NCI-H1436 (cell line): ENCODE measurements around the gene HOXD10.

Source experiments
- DNase-seq: peaks from one replicate; lab custom pipeline; 2025; lab: John Stamatoyannopoulos, UW

The HOXD10 gene

DNA sequence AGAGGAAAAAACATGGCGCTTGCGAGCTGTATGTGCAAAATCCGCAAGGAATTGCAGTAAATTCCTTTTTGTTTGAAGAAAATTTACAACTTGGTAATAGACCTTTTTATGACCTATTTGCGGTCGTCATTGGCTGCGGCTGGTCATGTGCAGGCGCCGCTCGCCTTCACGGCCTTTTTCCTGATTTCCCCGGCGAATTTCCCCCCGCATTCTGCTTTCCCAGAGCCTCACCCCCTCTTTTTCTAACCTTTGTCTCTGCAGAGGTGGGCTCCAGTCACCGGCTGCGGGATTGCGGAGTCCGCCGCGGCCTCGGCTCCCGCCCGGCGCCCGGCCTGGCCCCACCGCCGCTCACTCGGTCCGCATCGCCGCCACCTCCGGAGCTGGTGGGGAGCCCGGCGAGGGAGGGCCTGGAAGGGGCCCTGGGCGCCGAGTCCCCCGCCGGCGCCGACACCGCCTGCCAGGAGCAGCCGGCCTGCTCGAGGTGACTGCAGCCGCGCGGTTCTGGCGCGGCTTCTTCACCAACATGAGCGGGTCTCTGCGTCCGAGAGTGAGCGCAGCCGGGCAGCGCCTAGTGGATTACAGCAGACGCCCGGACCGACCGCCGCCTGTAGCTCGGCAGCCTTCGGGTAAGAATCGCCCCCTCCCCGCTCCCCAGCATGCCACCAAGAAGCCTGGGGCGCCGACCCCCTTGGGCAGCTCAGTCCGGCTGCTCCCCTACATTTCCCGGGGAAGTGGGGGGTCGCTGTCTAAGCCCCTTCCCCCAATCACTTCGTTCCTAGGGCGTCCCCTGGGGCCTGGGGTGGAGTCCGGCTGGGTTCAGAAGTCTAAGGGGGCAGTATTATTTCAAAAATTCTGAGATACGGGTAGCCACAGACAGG, 20.0 kb downstream of the HOXD10 start:
- DNase-seq, result no peak

- DNase-seq, result no peak
These were observed 20.6 kb downstream of the HOXD10 start for GRCh38 chr2:176137252-176137580.

DNA sequence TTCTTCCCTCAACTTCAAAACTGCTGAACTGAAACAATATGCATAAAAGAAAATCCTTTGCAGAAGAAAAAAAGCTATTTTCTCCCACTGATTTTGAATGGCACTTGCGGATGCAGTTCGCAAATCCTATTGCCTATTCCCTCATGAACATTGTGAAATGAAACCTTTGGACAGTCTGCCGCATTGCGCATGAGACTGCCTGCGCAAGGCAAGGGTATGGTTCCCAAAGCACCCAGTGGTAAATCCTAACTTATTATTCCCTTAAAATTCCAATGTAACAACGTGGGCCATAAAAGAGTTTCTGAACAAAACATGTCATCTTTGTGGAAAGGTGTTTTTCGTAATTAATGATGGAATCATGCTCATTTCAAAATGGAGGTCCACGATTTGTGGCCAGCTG, 21.3 kb downstream of the HOXD10 start:
- no peak for DNase-seq

DNA sequence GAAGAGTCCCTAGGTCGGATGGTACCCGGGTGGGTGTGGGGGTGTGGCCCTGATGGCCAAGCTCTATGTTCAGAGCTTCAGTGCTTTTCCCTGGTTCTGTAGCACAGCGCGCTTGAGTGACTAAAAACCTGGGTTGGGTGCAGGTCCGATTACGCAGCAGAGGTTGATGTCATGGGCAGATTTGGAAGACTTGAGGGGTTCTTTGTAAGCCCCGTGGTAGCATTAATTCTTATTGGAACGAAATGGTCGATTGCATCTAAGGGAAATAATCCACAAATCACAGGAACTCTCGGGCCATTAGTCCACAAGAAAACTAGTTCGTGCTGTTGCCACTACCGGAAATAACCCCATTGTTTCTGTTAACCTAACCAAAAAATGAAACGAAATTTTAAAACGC, 21.9 kb downstream of the HOXD10 start:
- DNase-seq, result no peak

GRCh38 chr2:176138923-176139660, 22.5 kb downstream of the HOXD10 start:
- DNase-seq, result no peak

DNA sequence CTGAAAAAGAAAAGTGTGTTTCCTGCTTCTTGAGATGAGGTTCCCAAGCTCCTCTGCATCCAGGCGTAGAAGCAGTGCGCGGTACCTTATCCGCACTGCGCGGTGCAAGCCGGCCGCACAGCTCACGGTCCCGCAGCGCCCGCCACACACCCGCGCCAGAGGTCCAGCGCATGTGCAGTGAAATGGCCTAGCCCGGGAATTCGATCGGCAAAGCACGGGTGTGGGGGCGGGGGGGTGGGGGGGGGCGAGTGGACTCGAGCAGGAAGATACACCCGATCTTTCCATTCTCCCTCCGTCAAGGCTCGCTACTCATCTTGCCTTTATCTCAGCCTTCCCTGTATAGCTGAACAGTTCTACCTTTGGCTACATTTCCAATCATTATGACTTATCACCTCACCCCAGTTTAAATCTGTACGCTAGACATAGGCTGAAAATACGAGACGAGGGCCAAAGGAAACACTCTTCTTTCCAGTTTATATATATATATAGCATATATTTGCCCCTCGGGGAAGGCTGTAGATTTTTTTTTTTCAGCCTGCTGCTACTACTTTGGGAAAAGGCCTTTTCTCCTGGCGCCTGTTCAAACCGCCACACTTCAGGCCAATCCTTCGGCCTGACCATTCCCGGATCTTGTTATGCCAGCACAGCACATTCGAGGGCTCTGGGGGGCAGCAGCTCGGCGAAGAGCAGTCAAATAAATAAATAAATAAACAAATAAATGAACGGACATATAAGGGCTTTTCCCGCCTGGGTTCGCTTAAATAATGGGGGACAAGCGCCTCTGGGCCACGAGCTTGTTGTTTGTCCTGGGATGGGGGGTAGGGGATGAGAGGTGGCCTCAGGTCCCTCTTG, 23.3 kb downstream of the HOXD10 start:
- no peak for DNase-seq

DNA sequence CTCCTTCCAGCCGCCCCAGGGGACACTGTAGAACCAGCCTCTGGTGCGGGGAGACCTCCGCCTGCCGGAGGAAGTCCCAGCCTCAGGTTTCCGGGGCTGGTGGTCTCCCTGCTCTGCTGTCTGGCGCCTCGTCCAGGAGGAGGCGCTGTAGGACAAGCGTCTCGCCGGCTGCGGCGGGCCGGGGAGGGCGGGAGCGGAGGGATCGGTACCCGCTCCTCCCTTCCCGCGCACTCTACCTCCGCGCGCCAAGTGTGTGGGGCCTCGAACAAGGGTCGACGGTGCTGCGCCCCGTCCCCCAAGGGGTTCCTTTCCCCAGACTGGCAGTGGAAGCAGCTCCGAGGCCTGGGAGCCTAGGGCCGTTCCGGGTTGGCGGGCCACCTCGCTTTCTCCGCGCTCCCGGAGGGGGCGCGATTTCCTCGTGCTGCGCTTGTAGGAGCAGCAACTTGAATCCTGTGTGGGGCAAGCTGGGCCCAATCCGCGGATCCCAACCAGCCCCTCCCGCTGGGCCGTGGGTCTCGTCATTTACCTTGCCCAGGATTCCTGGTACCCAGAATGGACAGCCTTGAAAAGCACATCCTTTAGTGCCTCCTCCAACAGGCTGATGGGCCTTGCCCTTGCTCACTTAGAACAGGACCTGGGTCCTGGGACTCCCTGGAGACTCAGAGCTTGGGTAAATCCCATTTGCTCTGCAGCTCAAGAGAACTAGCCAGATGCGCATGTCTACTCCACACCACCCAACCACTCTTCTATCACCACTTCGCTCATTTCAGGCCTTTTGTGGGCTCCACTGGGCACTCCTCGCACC, 24.1 kb downstream of the HOXD10 start:
- peak; percentile 90 for DNase-seq

GRCh38 chr2:176142281-176142680, 25.7 kb downstream of the HOXD10 start:
- no peak for DNase-seq

DNA sequence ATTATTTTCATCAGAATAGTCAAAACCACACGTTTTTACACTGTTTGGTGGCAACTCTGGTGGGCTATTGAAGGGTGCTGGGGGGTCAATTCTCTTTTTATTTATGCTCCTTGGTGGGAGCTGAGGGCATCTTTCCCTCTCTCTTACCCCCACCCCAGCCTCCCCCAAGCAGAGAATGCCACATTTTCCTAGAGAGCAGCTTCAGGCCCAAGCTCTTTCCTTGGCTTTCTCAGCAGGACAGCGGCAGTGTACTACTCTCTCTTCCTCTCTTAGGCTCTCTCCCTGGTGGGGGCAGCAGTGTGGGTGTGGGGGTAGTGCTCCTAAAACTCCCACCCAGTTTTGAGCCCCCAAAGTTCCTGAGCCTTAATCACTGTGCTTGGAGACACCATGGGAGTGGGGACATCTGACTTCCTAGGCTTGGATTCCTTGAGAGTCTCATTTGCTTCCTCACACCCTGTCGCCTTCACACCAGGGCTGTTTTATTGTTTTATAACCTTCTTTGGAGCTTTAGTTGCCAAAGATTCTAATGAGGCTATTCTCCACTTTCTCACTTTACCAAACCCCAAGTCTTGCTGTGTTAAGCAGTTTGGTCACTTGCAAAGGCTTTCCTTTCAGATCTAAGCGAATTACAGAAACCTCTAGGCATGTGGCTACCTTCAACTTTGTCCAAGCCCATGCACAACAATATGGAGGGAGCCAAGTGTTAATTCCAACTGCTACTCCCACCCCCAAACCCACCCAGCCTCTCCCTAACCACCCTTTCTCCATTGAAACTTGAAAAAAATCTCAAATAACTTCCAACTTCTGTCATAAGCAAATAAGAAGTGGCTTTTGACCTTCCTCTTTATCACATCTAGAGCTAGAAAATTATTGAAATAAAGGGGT, 28.7 kb downstream of the HOXD10 start:
- no peak for DNase-seq

- no peak for DNase-seq
These were observed 29.5 kb downstream of the HOXD10 start for GRCh38 chr2:176146101-176146500.

- DNase-seq, result no peak
These were observed 30.1 kb downstream of the HOXD10 start for GRCh38 chr2:176146645-176147044.

- DNase-seq, result no peak
These were observed 30.7 kb downstream of the HOXD10 start for GRCh38 chr2:176147210-176147799.

- no peak for DNase-seq
These were observed 31.4 kb downstream of the HOXD10 start for GRCh38 chr2:176147800-176148496.

DNA sequence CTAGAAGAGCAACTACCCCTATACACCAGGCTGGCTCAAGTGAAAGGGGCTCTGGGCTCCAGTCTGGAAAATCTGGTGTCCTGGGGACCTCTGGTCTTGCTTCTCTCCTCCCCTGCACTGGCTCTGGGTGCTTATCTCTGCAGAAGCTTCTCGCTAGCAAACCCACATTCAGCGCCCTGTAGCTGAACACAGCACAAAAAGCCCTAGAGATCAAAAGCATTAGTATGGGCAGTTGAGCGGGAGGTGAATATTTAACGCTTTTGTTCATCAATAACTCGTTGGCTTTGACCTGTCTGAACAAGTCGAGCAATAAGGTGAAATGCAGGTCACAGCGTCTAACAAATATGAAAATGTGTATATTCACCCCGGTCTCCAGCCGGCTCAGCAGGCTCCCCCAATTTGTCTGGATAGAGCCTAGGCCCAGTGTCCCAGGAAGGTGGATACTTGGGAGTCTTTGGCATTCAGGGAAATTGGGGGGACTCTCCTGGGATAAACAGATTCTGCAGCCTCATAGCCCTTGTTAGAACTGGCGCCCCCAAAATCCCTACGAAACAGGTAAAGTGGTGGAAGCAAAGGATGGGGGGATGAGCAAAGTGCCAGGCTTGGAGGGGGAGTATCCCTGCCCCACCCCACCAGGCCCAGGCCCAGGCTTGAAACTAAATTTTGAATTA, 32.3 kb downstream of the HOXD10 start:
- no peak for DNase-seq

GRCh38 chr2:176149481-176149938, 32.9 kb downstream of the HOXD10 start:
- no peak for DNase-seq

- no peak for DNase-seq
These were observed 33.5 kb downstream of the HOXD10 start for GRCh38 chr2:176149939-176150583.

DNA sequence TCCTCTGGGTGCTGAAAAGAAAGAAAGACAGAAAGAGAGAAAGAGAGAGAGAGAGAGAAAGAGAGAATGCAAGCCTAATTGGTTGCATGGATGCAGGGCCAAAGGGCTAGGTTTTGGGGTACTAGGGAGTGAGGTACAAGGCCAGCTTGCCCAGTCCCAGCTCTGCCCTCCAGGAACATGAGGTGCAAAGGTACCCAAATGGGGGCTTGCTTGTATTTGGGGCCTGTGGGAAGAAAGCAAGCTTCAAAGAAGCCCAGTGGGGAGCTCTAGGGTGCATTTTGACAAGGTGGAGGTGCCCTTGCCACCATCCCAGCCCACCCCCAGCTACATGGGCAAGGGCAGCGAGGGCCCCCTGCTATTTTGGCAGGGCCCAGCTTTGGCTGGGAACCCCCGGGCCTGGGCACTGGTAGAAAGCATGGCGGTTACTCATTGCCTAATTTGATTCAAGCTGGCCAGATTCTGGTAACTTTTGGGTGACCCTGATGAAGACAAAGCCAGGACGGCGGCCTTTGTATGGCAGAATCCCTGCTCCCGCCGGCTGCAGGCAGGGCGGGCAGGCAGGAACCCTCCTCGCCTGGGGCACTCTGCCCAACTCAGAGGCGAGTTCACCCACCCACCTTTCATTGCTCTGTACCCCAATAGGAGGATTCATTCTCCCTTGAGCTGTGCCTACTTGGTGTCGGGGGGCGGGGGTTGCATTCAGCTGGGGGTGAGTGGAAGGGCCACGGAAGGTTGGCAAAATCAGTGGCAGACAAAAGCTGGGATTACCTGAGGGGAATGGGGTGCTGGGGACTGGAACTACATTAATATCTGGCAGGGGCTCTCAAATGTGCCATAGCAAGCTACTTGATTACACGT, 34.2 kb downstream of the HOXD10 start:
- DNase-seq, result no peak
